DOHH2 (cell line): Measurements from ENCODE around the gene MLST8.

Experiments
- EZH2phosphoT487 ChIP-seq: fragments of 200-600 bp; sonication (generic); IDR thresholded peaks from 2 replicates; pipeline ENCODE4 v1.6.1; 2017; ENCODE audit warnings: borderline replicate concordance, mild to moderate bottlenecking, antibody characterized with exemption, low read length, moderate library complexity, mixed read lengths
- TF ChIP-seq, protein P1 (sequence below): fragments of 200-600 bp; sonication (generic); IDR thresholded peaks from one replicate; pipeline ENCODE4 v1.5.1; 2014; ENCODE audit warnings: antibody characterized with exemption, mild to moderate bottlenecking, low read depth, low read length; ENCODE audit not compliant: poor library complexity, severe bottlenecking

- TF ChIP-seq EZH2phosphoT487, result no peak
- TF ChIP-seq, protein P1, sequence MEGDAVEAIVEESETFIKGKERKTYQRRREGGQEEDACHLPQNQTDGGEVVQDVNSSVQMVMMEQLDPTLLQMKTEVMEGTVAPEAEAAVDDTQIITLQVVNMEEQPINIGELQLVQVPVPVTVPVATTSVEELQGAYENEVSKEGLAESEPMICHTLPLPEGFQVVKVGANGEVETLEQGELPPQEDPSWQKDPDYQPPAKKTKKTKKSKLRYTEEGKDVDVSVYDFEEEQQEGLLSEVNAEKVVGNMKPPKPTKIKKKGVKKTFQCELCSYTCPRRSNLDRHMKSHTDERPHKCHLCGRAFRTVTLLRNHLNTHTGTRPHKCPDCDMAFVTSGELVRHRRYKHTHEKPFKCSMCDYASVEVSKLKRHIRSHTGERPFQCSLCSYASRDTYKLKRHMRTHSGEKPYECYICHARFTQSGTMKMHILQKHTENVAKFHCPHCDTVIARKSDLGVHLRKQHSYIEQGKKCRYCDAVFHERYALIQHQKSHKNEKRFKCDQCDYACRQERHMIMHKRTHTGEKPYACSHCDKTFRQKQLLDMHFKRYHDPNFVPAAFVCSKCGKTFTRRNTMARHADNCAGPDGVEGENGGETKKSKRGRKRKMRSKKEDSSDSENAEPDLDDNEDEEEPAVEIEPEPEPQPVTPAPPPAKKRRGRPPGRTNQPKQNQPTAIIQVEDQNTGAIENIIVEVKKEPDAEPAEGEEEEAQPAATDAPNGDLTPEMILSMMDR, result no peak
Observed at GRCh38 chr16:2186505-2186904, 18.7 kb upstream of the MLST8 start.
